IMR-90 (cell line): ENCODE data around the gene LRG1.

Experiments used
- BHLHE40 ChIP-seq: fragments of 150-350 bp; IDR thresholded peaks from 2 replicates; pipeline ENCODE4 v1.6.1; 2016; ENCODE audit warnings: mild to moderate bottlenecking, low read depth, low read length
- CEBPB ChIP-seq: IDR thresholded peaks from 2 replicates; pipeline ENCODE4 v1.6.1; 2012; ENCODE audit warnings: low read depth, low read length, improper control_type of control experiment
- CTCF ChIP-seq: conservative IDR thresholded peaks from 2 replicates; pipeline ENCODE4 v1.5.1; 2012; ENCODE audit warnings: mild to moderate bottlenecking, low read depth, low read length, improper control_type of control experiment
- ELK1 ChIP-seq: fragments of 150-350 bp; IDR thresholded peaks from 2 replicates; pipeline ENCODE4 v1.6.1; 2016; ENCODE audit warnings: low read depth, mild to moderate bottlenecking, low read length, moderate library complexity, borderline replicate concordance
- MAFK ChIP-seq: IDR thresholded peaks from 2 replicates; pipeline ENCODE4 v1.6.1; 2012; ENCODE audit warnings: low read depth, low read length, improper control_type of control experiment
- MXI1 ChIP-seq: IDR thresholded peaks from 2 replicates; pipeline ENCODE4 v1.6.1; 2012; ENCODE audit warnings: low read depth, mild to moderate bottlenecking, low read length, moderate library complexity, borderline replicate concordance
- POLR2A ChIP-seq: IDR thresholded peaks from 2 replicates; pipeline ENCODE4 v1.6.1; 2012; ENCODE audit warnings: mild to moderate bottlenecking, low read depth, low read length
- RCOR1 ChIP-seq: IDR thresholded peaks from 2 replicates; pipeline ENCODE4 v1.6.1; 2012; ENCODE audit warnings: mild to moderate bottlenecking, low read length, improper control_type of control experiment; ENCODE audit not compliant: insufficient replicate concordance
- SMC3 ChIP-seq: fragments of 150-350 bp; IDR thresholded peaks from 2 replicates; pipeline ENCODE4 v1.6.1; 2016; ENCODE audit warnings: low read depth, mild to moderate bottlenecking, antibody characterized with exemption, low read length, moderate library complexity
- USF2 ChIP-seq: fragments of 150-350 bp; IDR thresholded peaks from 2 replicates; pipeline ENCODE4 v1.6.1; 2017; ENCODE audit warnings: mild to moderate bottlenecking, antibody characterized with exemption, low read length, low read depth

- TF ChIP-seq USF2 (no peak), MAFK (no peak), CTCF (no peak), POLR2A (no peak), CEBPB (no peak), SMC3 (no peak), BHLHE40 (no peak), MXI1 (no peak), ELK1 (no peak), RCOR1 (no peak)
These were observed 37.3 kb downstream of the LRG1 start for GRCh38 chr19:4502282-4503131.
